A549 (cell line): ENCODE measurements around the gene OR6B1. TPM values are rescaled to one million over a fixed set of nuclear protein-coding genes. Genes with fewer than 3 reads are reported as not detected.

Experiments used
- ATAC-seq, 2 experiments: fragments of 200-7000 bp in 1 of 2; fragments of >200 bp in 1 of 2; cut with Nextera tagmentation in 1 of 2; cut with Tn5 transposase in 1 of 2; 3 replicates each; pipeline versions ENCODE4 v1.8.0 to v1.9.1; 2018 to 2020; ENCODE audit warnings: mild to moderate bottlenecking in 1 of 2, moderate library complexity in 1 of 2
- CTCF ChIA-PET: fragments of 300-600 bp; sonication (Branson Sonifier 250); formaldehyde crosslinking; extraction: SDS; loops from one replicate; lab custom pipeline; 2021; ENCODE audit warnings: antibody characterized with exemption, inconsistent platforms; lab: Yijun Ruan, JAX
- POLR2A ChIA-PET: fragments of 350-600 bp; formaldehyde crosslinking; extraction: SDS; loops from one replicate; lab custom pipeline; 2021; ENCODE audit warnings: antibody characterized with exemption, inconsistent platforms; lab: Yijun Ruan, JAX
- DNase-seq, 2 experiments: peaks; one replicate each; pipeline versions ENCODE4 v3.0.0 to v3.0.0-alpha.2; 2011 to 2016; ENCODE audit warnings: low read depth in 1 of 2, low spot score in 1 of 2
- FAIRE-seq: peaks from 2 replicates; lab custom pipeline; 2011; peaks lifted over from hg19 to GRCh38; lab: Jason Lieb, UNC
- H3K27ac ChIP-seq, 2 experiments: fragments of >200 bp; sonication (Bioruptor Twin); formaldehyde crosslinking; 3 replicates each; pipeline ENCODE4 v1.5.1; 2016 to 2017
- H3K4me1 ChIP-seq: fragments of >200 bp; sonication (Bioruptor Twin); formaldehyde crosslinking; 3 replicates; pipeline ENCODE4 v1.6.1; 2016
- H3K4me2 ChIP-seq: fragments of >200 bp; sonication (Bioruptor Twin); formaldehyde crosslinking; 3 replicates; pipeline ENCODE4 v1.6.1; 2016
- H3K4me3 ChIP-seq: fragments of >200 bp; sonication (Bioruptor Twin); formaldehyde crosslinking; 3 replicates; pipeline ENCODE4 v1.5.1; 2016
- H3K9me3 ChIP-seq: fragments of >200 bp; sonication (Bioruptor Twin); formaldehyde crosslinking; 3 replicates; pipeline ENCODE4 v1.6.1; 2016
- BHLHE40 ChIP-seq: IDR thresholded peaks from 2 replicates; pipeline ENCODE4 v1.6.1; 2012; ENCODE audit warnings: low read depth, low read length, inconsistent platforms
- CBX2 ChIP-seq: fragments of 200-600 bp; sonication (generic); IDR thresholded peaks from 2 replicates; pipeline ENCODE4 v1.6.1; 2016; ENCODE audit warnings: low read depth, mild to moderate bottlenecking, borderline replicate concordance
- CEBPB ChIP-seq, 2 experiments: fragments of >200 bp in 1 of 2; sonication (Bioruptor Twin) in 1 of 2; formaldehyde crosslinking in 1 of 2; IDR thresholded peaks; 2 replicates each; pipeline ENCODE4 v1.6.1; 2012 to 2016
- CHD4 ChIP-seq: fragments of 200-600 bp; sonication (generic); IDR thresholded peaks from 2 replicates; pipeline ENCODE4 v1.6.1; 2016; ENCODE audit warnings: antibody characterized with exemption, mild to moderate bottlenecking, borderline replicate concordance
- EHMT2 ChIP-seq: fragments of 200-600 bp; sonication (generic); IDR thresholded peaks from 2 replicates; pipeline ENCODE4 v1.6.1; 2016; ENCODE audit warnings: antibody characterized with exemption, low read depth, mild to moderate bottlenecking, moderate library complexity
- EP300 ChIP-seq, 2 experiments: fragments of >200 bp; sonication (Bioruptor Twin); formaldehyde crosslinking; IDR thresholded peaks; 2 replicates in 1 of 2; 3 replicates in 1 of 2; pipeline ENCODE4 v1.6.1; 2016 to 2017
- FOSB ChIP-seq: fragments of 250-450 bp; sonication (Bioruptor Pico); IDR thresholded peaks from 2 replicates; pipeline ENCODE4 v1.5.0; 2020; ENCODE audit warnings: mild to moderate bottlenecking, moderate library complexity
- FOSL2 ChIP-seq, 2 experiments: fragments of 450-650 bp in 1 of 2; fragments of >200 bp in 1 of 2; sonication (Bioruptor Twin) in 1 of 2; formaldehyde crosslinking; IDR thresholded peaks; 2 replicates each; pipeline versions ENCODE4 v1.5.0 to v1.6.1; 2016 to 2020; ENCODE audit warnings: mild to moderate bottlenecking in 1 of 2, moderate library complexity in 1 of 2
- FOXS1 ChIP-seq: fragments of 250-450 bp; sonication (Bioruptor Pico); IDR thresholded peaks from 2 replicates; pipeline ENCODE4 v1.5.0; 2020; ENCODE audit warnings: mild to moderate bottlenecking, moderate library complexity
- GATA3 ChIP-seq: IDR thresholded peaks from 2 replicates; pipeline ENCODE4 v1.6.1; 2012; ENCODE audit warnings: borderline replicate concordance
- HOXA7 ChIP-seq: fragments of 250-450 bp; sonication (Bioruptor Pico); IDR thresholded peaks from 2 replicates; pipeline ENCODE4 v1.5.0; 2020; ENCODE audit warnings: mild to moderate bottlenecking, moderate library complexity
- HOXB5 ChIP-seq: fragments of 250-450 bp; sonication (Bioruptor Pico); IDR thresholded peaks from 2 replicates; pipeline ENCODE4 v1.5.0; 2020; ENCODE audit warnings: mild to moderate bottlenecking, moderate library complexity
- KDM5A ChIP-seq: fragments of 200-600 bp; sonication (generic); IDR thresholded peaks from 2 replicates; pipeline ENCODE4 v1.6.1; 2016; ENCODE audit warnings: antibody characterized with exemption, mild to moderate bottlenecking
- MAZ ChIP-seq: fragments of 150-350 bp; IDR thresholded peaks from 2 replicates; pipeline ENCODE4 v1.6.1; 2014; ENCODE audit warnings: antibody characterized with exemption, low read depth, low read length, borderline replicate concordance
- MYC ChIP-seq: IDR thresholded peaks from 2 replicates; pipeline ENCODE4 v1.6.1; 2012; ENCODE audit warnings: mild to moderate bottlenecking, inconsistent platforms, low read length, improper control_type of control experiment, borderline replicate concordance
- NFE2L2 ChIP-seq: fragments of 150-350 bp; conservative IDR thresholded peaks from 2 replicates; pipeline ENCODE4 v1.6.1; 2014; ENCODE audit warnings: low read length
- NR3C1 ChIP-seq: fragments of >200 bp; sonication (Bioruptor Twin); formaldehyde crosslinking; IDR thresholded peaks from 3 replicates; pipeline ENCODE4 v1.6.1; 2017
- PHF8 ChIP-seq: fragments of 200-600 bp; sonication (generic); IDR thresholded peaks from 2 replicates; pipeline ENCODE4 v1.6.1; 2016; ENCODE audit warnings: low read depth, mild to moderate bottlenecking, antibody characterized with exemption, moderate library complexity, borderline replicate concordance
- POLR2A ChIP-seq: IDR thresholded peaks from 2 replicates; pipeline ENCODE4 v1.6.1; 2012; ENCODE audit warnings: mild to moderate bottlenecking, low read length
- RARB ChIP-seq: fragments of 250-450 bp; sonication (Bioruptor Pico); IDR thresholded peaks from 2 replicates; pipeline ENCODE4 v1.8.0; 2021; ENCODE audit warnings: mild to moderate bottlenecking, moderate library complexity
- RNF2 ChIP-seq: fragments of 200-600 bp; sonication (generic); IDR thresholded peaks from 2 replicates; pipeline ENCODE4 v1.6.1; 2016; ENCODE audit warnings: low read depth, mild to moderate bottlenecking, antibody characterized with exemption, moderate library complexity, borderline replicate concordance
- SMC3 ChIP-seq: fragments of >200 bp; sonication (Bioruptor Twin); formaldehyde crosslinking; IDR thresholded peaks from 3 replicates; pipeline ENCODE4 v1.6.1; 2018; ENCODE audit warnings: inconsistent platforms
- TFCP2L1 ChIP-seq: fragments of 250-450 bp; sonication (Bioruptor Pico); IDR thresholded peaks from 2 replicates; pipeline ENCODE4 v1.5.0; 2021; ENCODE audit warnings: mild to moderate bottlenecking
- WGBS: methylation state at CpG from one replicate; pipeline ENCODE4 v1.1.6; 2017; ENCODE audit errors: missing lambda C conversion rate; 5-methylcytosine and 5-hydroxymethylcytosine counted together
- polyA plus RNA-seq, 4 experiments: library from polyadenylated mRNA; depleted of rRNA in 3 of 4; stranded (reverse); fragments of >200 nt; fragmentation: RNase III in 1 of 4; extraction: RNeasy Plus Mini Kit Qiagen cat#74134 plus additional on column Dnase treatment in 1 of 4; gene quantifications; 2 replicates in 3 of 4; 3 replicates in 1 of 4; pipeline ENCODE4 v1.2.3, GENCODE V29; 2011 to 2017
- TF ChIP-seq, protein P1 (sequence below): IDR thresholded peaks from 2 replicates; pipeline ENCODE4 v1.6.1; 2012; ENCODE audit warnings: low read depth, borderline replicate concordance
- TF ChIP-seq, protein P2 (sequence below): fragments of >200 bp; sonication (Bioruptor Twin); formaldehyde crosslinking; IDR thresholded peaks from 3 replicates; pipeline ENCODE4 v1.6.1; 2016
- TF ChIP-seq, protein P3 (sequence below): IDR thresholded peaks from 2 replicates; pipeline ENCODE4 v1.6.1; 2012
- TF ChIP-seq, protein P4 (sequence below): IDR thresholded peaks from 2 replicates; pipeline ENCODE4 v1.6.1; 2012

The OR6B1 gene
- polyA plus RNA-seq, 2 of the 4 experiments (the other 2 are of a cell fraction) = not detected

DNA sequence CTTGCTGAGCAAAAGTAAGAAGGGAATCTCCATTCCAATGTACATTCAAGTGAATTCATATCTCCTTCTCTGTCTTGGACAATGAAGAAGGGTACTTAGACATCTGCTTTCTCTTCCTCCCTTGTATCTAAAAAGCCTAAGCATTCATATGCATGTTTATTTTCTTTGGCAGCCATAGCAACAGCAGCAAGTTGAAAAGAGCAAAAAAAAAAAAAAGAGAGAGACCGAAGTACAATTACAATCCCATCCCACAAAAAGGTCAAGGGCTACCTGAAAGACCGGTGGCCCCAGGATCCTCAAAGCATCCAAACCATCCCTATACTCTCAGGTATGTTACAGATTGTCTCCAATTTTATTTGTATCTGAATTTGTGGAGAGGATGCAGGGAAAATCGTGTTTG, 41.3 kb upstream of the OR6B1 start:
- no peak overlapping the region for H3K4me2 ChIP-seq
- H3K27ac ChIP-seq = no peak overlapping the region
- no peaks in the 10 kb centered on the region for H3K4me1 ChIP-seq
- no peak for FAIRE-seq
- no peak for DNase-seq
- no peak overlapping the region for H3K4me3 ChIP-seq
- no peak for ATAC-seq
- WGBS = 27% methylated on average over 3 of the region's 3 CpGs
- TF ChIP-seq FOSB (CRISPR knock-in tag) (no peak), BHLHE40 (no peak)
- H3K9me3 ChIP-seq = no peaks in the 10 kb centered on the region
- ChIA-PET CTCF (no interaction called here), POLR2A (no interaction called here)

DNA sequence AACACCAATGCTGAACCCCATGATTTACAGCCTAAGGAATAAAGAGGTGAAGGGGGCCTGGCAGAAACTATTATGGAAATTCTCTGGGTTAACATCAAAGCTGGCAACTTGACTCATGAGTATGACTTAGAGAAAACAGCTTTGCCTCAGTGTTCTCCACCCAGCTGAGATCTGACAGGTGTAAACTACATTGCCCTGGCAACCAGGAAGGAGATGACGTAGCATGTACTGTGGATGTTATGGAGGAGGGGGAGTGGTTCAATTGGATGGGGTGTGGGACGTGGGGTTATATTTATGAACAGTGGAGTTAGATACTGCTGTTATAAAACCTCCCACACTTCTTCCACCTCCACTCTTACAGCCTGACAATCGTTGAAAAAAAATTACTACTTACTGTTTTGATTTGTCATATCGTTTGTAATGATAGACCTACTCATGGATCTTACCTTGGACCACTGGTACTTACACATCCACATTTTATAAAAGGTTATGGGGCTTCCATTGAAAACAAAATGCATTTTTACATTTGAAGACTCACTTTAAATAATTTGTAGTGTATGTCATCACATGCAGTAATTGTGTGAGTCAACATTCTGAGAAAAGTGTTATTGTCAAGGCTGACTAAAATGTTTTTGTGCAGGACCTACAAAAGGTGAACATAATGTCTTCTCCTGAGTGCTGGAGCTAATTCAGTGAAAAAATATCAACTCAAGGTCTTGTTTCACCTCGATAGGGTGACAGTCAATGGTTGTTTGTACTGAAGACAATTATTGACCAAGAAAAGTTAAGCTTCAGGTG, 39.1 kb upstream of the OR6B1 start:
- TF ChIP-seq HOXB5 (CRISPR knock-in tag) (no peak), PHF8 (no peak), SMC3 (no peak), CHD4 (no peak), POLR2A (no peak), CEBPB (IDR thresholded peaks at IDR 0.05) (no peak), GATA3 (no peak), RARB (CRISPR knock-in tag) (no peak), MYC (no peak), EHMT2 (no peak), FOXS1 (CRISPR knock-in tag) (no peak), MAZ (no peak), KDM5A (no peak), FOSB (CRISPR knock-in tag) (no peak), NFE2L2 (no peak), RNF2 (no peak), HOXA7 (no peak)
- TF ChIP-seq, protein P1, sequence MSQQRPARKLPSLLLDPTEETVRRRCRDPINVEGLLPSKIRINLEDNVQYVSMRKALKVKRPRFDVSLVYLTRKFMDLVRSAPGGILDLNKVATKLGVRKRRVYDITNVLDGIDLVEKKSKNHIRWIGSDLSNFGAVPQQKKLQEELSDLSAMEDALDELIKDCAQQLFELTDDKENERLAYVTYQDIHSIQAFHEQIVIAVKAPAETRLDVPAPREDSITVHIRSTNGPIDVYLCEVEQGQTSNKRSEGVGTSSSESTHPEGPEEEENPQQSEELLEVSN = no peak
- TF ChIP-seq, protein P2, sequence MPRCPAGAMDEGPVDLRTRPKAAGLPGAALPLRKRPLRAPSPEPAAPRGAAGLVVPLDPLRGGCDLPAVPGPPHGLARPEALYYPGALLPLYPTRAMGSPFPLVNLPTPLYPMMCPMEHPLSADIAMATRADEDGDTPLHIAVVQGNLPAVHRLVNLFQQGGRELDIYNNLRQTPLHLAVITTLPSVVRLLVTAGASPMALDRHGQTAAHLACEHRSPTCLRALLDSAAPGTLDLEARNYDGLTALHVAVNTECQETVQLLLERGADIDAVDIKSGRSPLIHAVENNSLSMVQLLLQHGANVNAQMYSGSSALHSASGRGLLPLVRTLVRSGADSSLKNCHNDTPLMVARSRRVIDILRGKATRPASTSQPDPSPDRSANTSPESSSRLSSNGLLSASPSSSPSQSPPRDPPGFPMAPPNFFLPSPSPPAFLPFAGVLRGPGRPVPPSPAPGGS = no peak
- H3K4me3 ChIP-seq = no peak overlapping the region
- ATAC-seq = no peak
- no peak for FAIRE-seq
- POLR2A ChIA-PET = no interaction called here
- no peak for DNase-seq
- no peaks in the 10 kb centered on the region for H3K9me3 ChIP-seq
- 17% methylated on average over 5 of the region's 5 CpGs for WGBS
- H3K4me2 ChIP-seq = no peak overlapping the region
- peaks cover 11% of the 10 kb centered on the region; the same call in 2 of the 3 replicates for H3K4me1 ChIP-seq
- no peak overlapping the region for H3K27ac ChIP-seq
- CTCF ChIA-PET = no interaction called here

DNA sequence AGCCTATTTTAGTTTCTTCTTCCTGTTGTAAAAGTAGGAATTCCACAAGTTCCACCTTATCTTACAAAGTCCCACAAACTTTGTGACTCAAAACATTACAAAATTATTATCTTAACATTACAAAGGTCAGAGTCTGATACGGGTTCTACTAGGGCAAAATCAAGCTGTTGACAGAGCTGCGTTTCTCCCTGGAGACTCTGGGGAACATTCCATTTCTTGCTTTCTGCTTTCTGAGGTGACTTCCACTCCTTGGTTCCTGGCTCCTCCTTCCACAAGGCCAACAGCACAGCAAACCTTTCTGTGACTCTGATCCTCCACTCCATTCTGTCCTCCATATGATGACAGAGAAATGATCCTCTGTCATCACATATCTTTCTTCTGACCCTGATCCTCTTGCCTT, 34.8 kb upstream of the OR6B1 start:
- H3K27ac ChIP-seq = peak overlapping the region in 1 of 2 experiments; percentile 44; a peak in 1 of 6 replicates
- no peak for FAIRE-seq
- WGBS = 11% methylated on average over 2 of the region's 2 CpGs
- peaks cover 11% of the 10 kb centered on the region; the same call in 2 of the 3 replicates for H3K4me1 ChIP-seq
- ChIA-PET CTCF (no interaction called here), POLR2A (no interaction called here)
- H3K9me3 ChIP-seq = no peaks in the 10 kb centered on the region
- ATAC-seq = peak; percentile 39 to 85; a peak in 4 of 6 replicates
- DNase-seq = peak in 1 of 2 experiments; percentile 36
- peak overlapping the region; percentile 42; the same call in 2 of the 3 replicates for H3K4me2 ChIP-seq
- TF ChIP-seq TFCP2L1 (CRISPR knock-in tag) = no peak
- TF ChIP-seq, protein P3, sequence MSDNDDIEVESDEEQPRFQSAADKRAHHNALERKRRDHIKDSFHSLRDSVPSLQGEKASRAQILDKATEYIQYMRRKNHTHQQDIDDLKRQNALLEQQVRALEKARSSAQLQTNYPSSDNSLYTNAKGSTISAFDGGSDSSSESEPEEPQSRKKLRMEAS = no peak
- TF ChIP-seq KDM5A = no peak
- TF ChIP-seq NR3C1 = no peak
- no peak for TF ChIP-seq EHMT2
- TF ChIP-seq, protein P4, sequence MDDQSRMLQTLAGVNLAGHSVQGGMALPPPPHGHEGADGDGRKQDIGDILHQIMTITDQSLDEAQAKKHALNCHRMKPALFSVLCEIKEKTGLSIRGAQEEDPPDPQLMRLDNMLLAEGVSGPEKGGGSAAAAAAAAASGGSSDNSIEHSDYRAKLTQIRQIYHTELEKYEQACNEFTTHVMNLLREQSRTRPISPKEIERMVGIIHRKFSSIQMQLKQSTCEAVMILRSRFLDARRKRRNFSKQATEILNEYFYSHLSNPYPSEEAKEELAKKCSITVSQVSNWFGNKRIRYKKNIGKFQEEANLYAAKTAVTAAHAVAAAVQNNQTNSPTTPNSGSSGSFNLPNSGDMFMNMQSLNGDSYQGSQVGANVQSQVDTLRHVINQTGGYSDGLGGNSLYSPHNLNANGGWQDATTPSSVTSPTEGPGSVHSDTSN = no peak
- no peak for TF ChIP-seq BHLHE40
- TF ChIP-seq EP300 (IDR thresholded peaks at IDR 0.05) = no peak
- TF ChIP-seq CBX2 = no peak
- no peak for TF ChIP-seq FOSL2 (IDR thresholded peaks at IDR 0.05)
- TF ChIP-seq FOSL2 (CRISPR knock-in tag; IDR thresholded peaks at IDR 0.05) = no peak
- H3K4me3 ChIP-seq = no peak overlapping the region
